HepG2 (cell line): Measurements from ENCODE around the gene DNAJC7. TPM values are rescaled to one million over a fixed set of nuclear protein-coding genes. Genes with fewer than 3 reads are reported as not detected.

Experiments used
- ATAC-seq: fragments of 200-7000 bp; cut with Tn5 transposase; 3 replicates; pipeline ENCODE4 v1.9.1; 2020; ENCODE audit warnings: mild to moderate bottlenecking, moderate library complexity
- BruUV-seq: library from RNA; stranded (reverse); fragments of 400-500 nt; replicated peaks from 2 replicates; lab custom pipeline; 2021; lab: Mats Ljungman, UMichigan
- CTCF ChIA-PET: fragments of 300-600 bp; formaldehyde crosslinking; extraction: SDS; loops from one replicate; lab custom pipeline; 2021; ENCODE audit warnings: low total read pairs, inconsistent platforms, low intra/inter-chr PET ratio; lab: Yijun Ruan, JAX
- POLR2A ChIA-PET: fragments of 350-600 bp; sonication (Branson Sonifier 250); formaldehyde crosslinking; loops from one replicate; lab custom pipeline; 2020; ENCODE audit warnings: antibody characterized with exemption, inconsistent platforms; lab: Yijun Ruan, JAX
- DNase-seq: peaks from one replicate; pipeline ENCODE4 v3.0.0-alpha.2; 2015; ENCODE audit warnings: low spot score
- FAIRE-seq: peaks from 3 replicates; lab custom pipeline; 2011; peaks lifted over from hg19 to GRCh38; lab: Jason Lieb, UNC
- H2AFZ ChIP-seq: one replicate; pipeline ENCODE4 v1.6.1; 2011; ENCODE audit warnings: low read length, inconsistent platforms
- H3K27ac ChIP-seq: fragments of 300-600 bp; 3 replicates; pipeline ENCODE4 v1.8.0; 2011; ENCODE audit warnings: mixed run types, mild to moderate bottlenecking, mixed read lengths, low read length, inconsistent platforms; ENCODE audit not compliant: insufficient read depth; ENCODE audit errors: extremely low read length
- H3K27me3 ChIP-seq, 2 experiments: fragments of 200-600 bp in 1 of 2; 2 replicates in 1 of 2; 3 replicates in 1 of 2; pipeline versions ENCODE4 v1.6.0 to v1.8.0; 2011; ENCODE audit warnings: low read length in 2 of 2, mild to moderate bottlenecking in 2 of 2, moderate library complexity in 2 of 2, inconsistent platforms in 1 of 2; ENCODE audit not compliant: insufficient read depth in 2 of 2, control insufficient read depth in 1 of 2
- H3K36me3 ChIP-seq, 2 experiments: fragments of 200-600 bp in 1 of 2; replicated peaks in 1 of 2; 2 replicates in 1 of 2; 3 replicates in 1 of 2; pipeline versions ENCODE4 v1.5.1 to v1.8.0; 2011; ENCODE audit warnings: low read length in 2 of 2, inconsistent platforms in 1 of 2; ENCODE audit not compliant: insufficient read depth in 2 of 2, control insufficient read depth in 1 of 2
- H3K4me1 ChIP-seq: 2 replicates; pipeline ENCODE4 v1.5.1; 2012; ENCODE audit warnings: low read length, inconsistent platforms; ENCODE audit not compliant: insufficient read depth
- H3K4me2 ChIP-seq: 2 replicates; pipeline ENCODE4 v1.6.0; 2011; ENCODE audit warnings: low read depth, low read length, inconsistent platforms
- H3K4me3 ChIP-seq, 3 experiments: fragments of 200-600 bp in 1 of 3; sonication (generic), shearing (Covaris generic) in 1 of 3; replicated peaks in 1 of 3; 2 replicates each; pipeline ENCODE4 v1.5.1; 2011 to 2016; ENCODE audit warnings: low read length in 3 of 3, inconsistent platforms in 2 of 3, low read depth in 2 of 3, mild to moderate bottlenecking in 2 of 3, control low read depth in 1 of 3, mixed read lengths in 1 of 3; ENCODE audit not compliant: insufficient read depth in 1 of 3
- H3K79me2 ChIP-seq: one replicate; pipeline ENCODE4 v1.6.1; 2011; ENCODE audit warnings: low read length, inconsistent platforms; ENCODE audit not compliant: insufficient read depth
- H3K9ac ChIP-seq: 2 replicates; pipeline ENCODE4 v1.6.0; 2011; ENCODE audit warnings: mild to moderate bottlenecking, low read depth, low read length, inconsistent platforms; ENCODE audit not compliant: insufficient read depth
- H3K9me3 ChIP-seq: 2 replicates; pipeline ENCODE4 v1.5.1; 2012; ENCODE audit warnings: mild to moderate bottlenecking, low read length
- H4K20me1 ChIP-seq: 2 replicates; pipeline ENCODE4 v1.6.0; 2011; ENCODE audit warnings: inconsistent platforms, mild to moderate bottlenecking, low read length, moderate library complexity; ENCODE audit not compliant: insufficient read depth
- ATF4 ChIP-seq, 2 experiments: fragments of 450-650 bp in 1 of 2; sonication (generic) in 1 of 2; formaldehyde crosslinking; IDR thresholded peaks; 2 replicates each; pipeline versions ENCODE4 v1.5.0 to v1.8.0; 2020 to 2022; ENCODE audit warnings: mild to moderate bottlenecking in 1 of 2, missing genetic modification reagents in 1 of 2
- CEBPB ChIP-seq: IDR thresholded peaks from 2 replicates; pipeline ENCODE4 v1.6.1; 2011; ENCODE audit warnings: low read depth, low read length, improper control_type of control experiment, borderline replicate concordance
- DPF2 ChIP-seq: sonication (generic); formaldehyde crosslinking; IDR thresholded peaks from 2 replicates; pipeline ENCODE4 v1.4.0; 2020; ENCODE audit warnings: mild to moderate bottlenecking, low read depth, missing genetic modification reagents, borderline replicate concordance
- KLF13 ChIP-seq: sonication (generic); formaldehyde crosslinking; IDR thresholded peaks from 2 replicates; pipeline ENCODE4 v1.4.0; 2020; ENCODE audit warnings: mild to moderate bottlenecking, missing genetic modification reagents
- MIXL1 ChIP-seq: IDR thresholded peaks from 2 replicates; pipeline ENCODE4 v1.6.1; 2016
- SMC3 ChIP-seq: IDR thresholded peaks from 2 replicates; pipeline ENCODE4 v1.6.1; 2011; ENCODE audit warnings: low read length, improper control_type of control experiment
- SP140L ChIP-seq: sonication (generic); formaldehyde crosslinking; IDR thresholded peaks from 2 replicates; pipeline ENCODE4 v1.4.0; 2020; ENCODE audit warnings: missing genetic modification reagents, borderline replicate concordance
- TRAFD1 ChIP-seq: sonication (generic); formaldehyde crosslinking; IDR thresholded peaks from 2 replicates; pipeline ENCODE4 v1.5.1; 2020; ENCODE audit warnings: missing genetic modification reagents, mild to moderate bottlenecking, borderline replicate concordance
- ZBTB42 ChIP-seq: sonication (generic); formaldehyde crosslinking; IDR thresholded peaks from 2 replicates; pipeline ENCODE4 v1.5.0; 2020; ENCODE audit warnings: mild to moderate bottlenecking, missing genetic modification reagents
- ZNF567 ChIP-seq: sonication (generic); formaldehyde crosslinking; IDR thresholded peaks from 2 replicates; pipeline ENCODE4 v1.8.1; 2023; ENCODE audit warnings: mild to moderate bottlenecking, missing genetic modification reagents, borderline replicate concordance
- ZNF639 ChIP-seq: conservative IDR thresholded peaks from 2 replicates; pipeline ENCODE4 v1.6.1; 2018; ENCODE audit warnings: missing genetic modification reagents
- ZNF678 ChIP-seq: sonication (generic); formaldehyde crosslinking; IDR thresholded peaks from 2 replicates; pipeline ENCODE4 v1.4.0; 2020; ENCODE audit warnings: mild to moderate bottlenecking, missing genetic modification reagents
- WGBS: methylation state at CpG from one replicate; pipeline ENCODE4 v1.1.6; 2017; ENCODE audit warnings: low lambda C conversion rate; 5-methylcytosine and 5-hydroxymethylcytosine counted together
- in situ Hi-C: cut with HindIII; loops from 2 replicates; pipeline ENCODE4 v1.10.0; 2017; ENCODE audit warnings: low pct_unique_long_range_greater_than_20kb; ENCODE audit not compliant: extremely low pct_ligation_motif_present
- intact Hi-C: fragments of 100-400 bp; cut with micrococcal nuclease; formaldehyde crosslinking; loops from one replicate; pipeline ENCODE4 v1.10.0; 2022; ENCODE audit not compliant: unreplicated experiment
- polyA plus RNA-seq, 8 experiments: library from polyadenylated mRNA; depleted of rRNA in 3 of 8; stranded (reverse) in 7 of 8; unstranded in 1 of 8; fragments of >200 nt; fragmentation: Illumina TruSeq in 4 of 8; extraction: Trizol in 4 of 8; gene quantifications; 2 replicates each; pipeline versions ENCODE4 v1.2.1 to v1.2.3, GENCODE V29; 2011 to 2016; ENCODE audit warnings: low read depth in 4 of 8, missing spikeins in 1 of 8, mixed read lengths in 1 of 8; ENCODE audit not compliant: insufficient read depth in 1 of 8
- total RNA-seq, 5 experiments: library from RNA; depleted of rRNA; stranded (reverse); fragments of >200 nt; fragmentation: Illumina TruSeq; extraction: Trizol; gene quantifications; 2 replicates each; pipeline ENCODE4 v1.2.3, GENCODE V29; 2016; ENCODE audit warnings: low read depth in 1 of 5

DNAJC7 gene
- total and polyA plus RNA-seq, 2 of the 13 experiments (the other 11 are each of a cell fraction or from before 2014, with no cell fraction given) = 47.7 to 132 TPM

GRCh38 chr17:41987642-41988041 lies 29.6 kb downstream of the DNAJC7 start:
- H3K36me3 ChIP-seq = peaks cover 49 to 85% of the 10 kb centered on the region in 2 experiments
- in situ Hi-C loops = no loop called here

GRCh38 chr17:41986634-41987033 lies 30.6 kb downstream of the DNAJC7 start:
- no TSS peak for BruUV-seq
- H3K27me3 ChIP-seq = no peaks in the 10 kb centered on the region
- H2AFZ ChIP-seq = no peak overlapping the region
- no peak for DNase-seq
- peaks cover 52 to 87% of the 10 kb centered on the region in 2 experiments for H3K36me3 ChIP-seq
- intact Hi-C loops = no loop called here
- no peaks in the 10 kb centered on the region; the same call in 1 of the 2 replicates for H4K20me1 ChIP-seq
- POLR2A ChIA-PET = no interaction called here
- CTCF ChIA-PET = no interaction called here
- no peaks in the 10 kb centered on the region for H3K9me3 ChIP-seq
- WGBS = 98% methylated on average over 1 of the region's 1 CpG
- H3K27ac ChIP-seq = no peak overlapping the region
- no peak for ATAC-seq
- FAIRE-seq = no peak
- H3K9ac ChIP-seq = no peak overlapping the region
- H3K4me2 ChIP-seq = no peak overlapping the region
- no peaks in the 10 kb centered on the region for H3K79me2 ChIP-seq
- H3K4me1 ChIP-seq = peaks cover 34% of the 10 kb centered on the region
- no peak overlapping the region for H3K4me3 ChIP-seq
- in situ Hi-C loops = no loop called here
- no peak for TF ChIP-seq ZNF678 (CRISPR knock-in tag)
- no peak for TF ChIP-seq ZNF639
- TF ChIP-seq TRAFD1 (CRISPR knock-in tag) = no peak
- no peak for TF ChIP-seq ZBTB42 (CRISPR knock-in tag)
- TF ChIP-seq ZNF567 (CRISPR knock-in tag) = no peak
- no peak for TF ChIP-seq SMC3
- no peak for TF ChIP-seq DPF2 (CRISPR knock-in tag)
- no peak for TF ChIP-seq MIXL1 (CRISPR knock-in tag)

More at GRCh38 chr17:41987642-41988041, 29.6 kb downstream of the DNAJC7 start:
- FAIRE-seq (no peak), DNase-seq (no peak), ATAC-seq (no peak)
- Histone ChIP-seq H3K4me3 (no peak overlapping the region), H3K9me3 (no peaks in the 10 kb centered on the region), H3K4me1 (peaks cover 36% of the 10 kb centered on the region), H4K20me1 (no peaks in the 10 kb centered on the region; the same call in 1 of the 2 replicates), H3K27ac (no peak overlapping the region), H3K4me2 (no peak overlapping the region), H2AFZ (no peak overlapping the region), H3K27me3 (no peaks in the 10 kb centered on the region), H3K9ac (no peak overlapping the region), H3K79me2 (no peaks in the 10 kb centered on the region)
- BruUV-seq = no TSS peak
- intact Hi-C loops = no loop called here
- TF ChIP-seq ATF4 (CRISPR knock-in tag; IDR thresholded peaks at IDR 0.05) (peak; percentile 40 to 58; a peak in 2 of 4 replicates), KLF13 (CRISPR knock-in tag) (no peak), SP140L (CRISPR knock-in tag) (no peak), CEBPB (peak; percentile 58)
- ChIA-PET POLR2A (no interaction called here), CTCF (no interaction called here)
- 100% methylated on average over 3 of the region's 3 CpGs for WGBS
